Measurements from ENCODE around the gene MRTFB.

DNA sequence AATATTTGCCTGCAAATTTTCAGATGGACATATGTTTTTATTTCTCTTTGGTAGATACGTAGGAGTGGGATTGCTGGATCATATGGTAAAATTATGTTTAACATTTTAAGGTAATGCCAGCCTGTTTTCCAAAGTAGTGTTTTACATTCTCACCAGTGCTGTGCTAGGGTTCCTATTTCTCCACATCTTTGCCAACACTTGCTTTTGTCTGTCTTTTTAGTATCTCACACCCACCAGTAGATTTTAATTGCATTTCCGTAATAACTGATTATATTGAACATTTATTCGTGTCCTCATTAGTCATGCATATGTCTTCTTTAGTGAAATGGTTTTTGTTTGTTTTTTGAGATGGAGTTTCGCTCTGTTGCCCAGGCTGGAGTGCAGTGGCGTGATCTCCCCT, 58.4 kb downstream of the MRTFB start:
- no peak for TF ChIP-seq EZH2 (IDR thresholded peaks at IDR 0.05; ENCODE audit: borderline replicate concordance, low read depth, low read length, poor library complexity, severe bottlenecking)
- TF ChIP-seq, protein P1, sequence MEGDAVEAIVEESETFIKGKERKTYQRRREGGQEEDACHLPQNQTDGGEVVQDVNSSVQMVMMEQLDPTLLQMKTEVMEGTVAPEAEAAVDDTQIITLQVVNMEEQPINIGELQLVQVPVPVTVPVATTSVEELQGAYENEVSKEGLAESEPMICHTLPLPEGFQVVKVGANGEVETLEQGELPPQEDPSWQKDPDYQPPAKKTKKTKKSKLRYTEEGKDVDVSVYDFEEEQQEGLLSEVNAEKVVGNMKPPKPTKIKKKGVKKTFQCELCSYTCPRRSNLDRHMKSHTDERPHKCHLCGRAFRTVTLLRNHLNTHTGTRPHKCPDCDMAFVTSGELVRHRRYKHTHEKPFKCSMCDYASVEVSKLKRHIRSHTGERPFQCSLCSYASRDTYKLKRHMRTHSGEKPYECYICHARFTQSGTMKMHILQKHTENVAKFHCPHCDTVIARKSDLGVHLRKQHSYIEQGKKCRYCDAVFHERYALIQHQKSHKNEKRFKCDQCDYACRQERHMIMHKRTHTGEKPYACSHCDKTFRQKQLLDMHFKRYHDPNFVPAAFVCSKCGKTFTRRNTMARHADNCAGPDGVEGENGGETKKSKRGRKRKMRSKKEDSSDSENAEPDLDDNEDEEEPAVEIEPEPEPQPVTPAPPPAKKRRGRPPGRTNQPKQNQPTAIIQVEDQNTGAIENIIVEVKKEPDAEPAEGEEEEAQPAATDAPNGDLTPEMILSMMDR (conservative IDR thresholded peaks at IDR 0.05; ENCODE audit: low read depth, low read length), result no peak
